Urothelium cell line (cell line): ENCODE measurements around the gene SLC25A21.
"Not testable (repeated sequence)": the region's sequence is repeated elsewhere in the genome, so short reads cannot be mapped to it uniquely, and the experiment has no call there.

ENCODE experiments used
- DNase-seq: peaks from one replicate; pipeline ENCODE4 v3.0.0; 2011; ENCODE audit warnings: low spot score, mixed read lengths
- FAIRE-seq: peaks from 2 replicates; lab custom pipeline; 2011; peaks lifted over from hg19 to GRCh38; lab: Jason Lieb, UNC

Gene SLC25A21

DNA sequence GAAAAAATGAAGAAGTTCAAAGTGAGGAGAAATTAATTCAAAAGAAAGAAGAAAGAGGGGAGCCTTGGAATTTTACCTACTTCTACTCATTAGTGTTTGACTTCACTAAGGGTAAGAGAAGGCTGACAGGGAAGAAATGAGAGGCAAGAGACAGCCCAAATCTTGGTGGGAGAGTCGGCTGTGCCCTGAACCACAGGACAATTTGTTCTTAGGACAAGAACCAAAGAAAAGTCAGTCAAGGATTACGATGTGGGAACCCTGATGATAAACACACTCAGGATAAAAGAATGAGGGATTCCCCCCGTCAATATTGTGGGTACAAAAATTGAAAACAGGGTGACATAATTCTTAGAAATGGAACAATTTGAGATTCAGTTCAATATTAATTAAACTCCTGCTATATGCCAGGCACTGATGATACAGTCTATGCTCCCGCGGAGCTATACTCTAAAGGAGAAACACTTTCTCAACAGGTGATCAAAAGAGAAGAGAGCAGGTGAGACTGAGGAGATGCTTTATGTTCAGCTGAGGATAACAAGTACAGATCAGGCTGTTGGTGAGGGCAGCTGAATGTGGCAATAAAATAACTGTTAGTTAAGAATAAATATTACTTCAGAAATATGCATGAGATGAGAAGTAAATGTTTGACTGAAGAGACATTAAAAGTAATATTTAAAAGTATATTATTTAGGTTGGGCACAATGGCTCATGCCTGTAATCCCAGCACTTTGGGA lies 175.4 kb downstream of the SLC25A21 start:
- FAIRE-seq (no peak), DNase-seq (no peak)

DNA sequence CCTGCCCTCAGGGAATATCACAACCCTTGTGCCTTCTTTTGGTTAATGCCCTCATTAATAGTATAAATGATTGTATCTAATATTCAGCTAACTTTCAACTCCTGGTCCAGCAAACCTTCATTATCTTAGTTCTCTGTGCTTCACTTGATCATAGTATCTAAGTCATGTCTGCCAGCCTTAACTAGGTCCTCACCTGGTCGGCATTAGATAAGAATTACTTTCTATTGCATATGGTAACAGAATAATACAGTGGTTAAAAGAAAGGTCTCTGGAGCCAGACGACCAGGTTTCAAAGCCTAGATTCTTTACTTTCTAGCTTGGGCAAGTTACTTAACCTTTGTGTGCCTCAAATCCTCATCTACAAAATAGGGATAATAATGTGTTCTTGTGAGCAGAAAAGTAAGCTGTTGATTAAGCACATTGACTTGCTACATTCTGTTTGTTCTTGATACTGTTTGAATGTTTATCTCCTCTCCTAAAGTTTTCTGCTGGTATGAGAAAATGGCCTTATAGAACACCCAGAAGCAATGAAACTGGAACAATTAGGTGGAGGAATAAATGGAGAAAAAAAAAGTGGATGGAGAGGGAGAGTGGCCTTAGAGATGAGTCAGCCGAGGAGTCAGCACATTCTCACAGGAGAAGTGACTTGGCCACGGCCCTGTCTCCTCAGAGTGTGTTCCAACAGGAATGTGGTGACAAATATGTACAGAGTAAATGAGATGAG lies 176.1 kb downstream of the SLC25A21 start:
- FAIRE-seq (no peak), DNase-seq (peak; percentile 64)

DNA sequence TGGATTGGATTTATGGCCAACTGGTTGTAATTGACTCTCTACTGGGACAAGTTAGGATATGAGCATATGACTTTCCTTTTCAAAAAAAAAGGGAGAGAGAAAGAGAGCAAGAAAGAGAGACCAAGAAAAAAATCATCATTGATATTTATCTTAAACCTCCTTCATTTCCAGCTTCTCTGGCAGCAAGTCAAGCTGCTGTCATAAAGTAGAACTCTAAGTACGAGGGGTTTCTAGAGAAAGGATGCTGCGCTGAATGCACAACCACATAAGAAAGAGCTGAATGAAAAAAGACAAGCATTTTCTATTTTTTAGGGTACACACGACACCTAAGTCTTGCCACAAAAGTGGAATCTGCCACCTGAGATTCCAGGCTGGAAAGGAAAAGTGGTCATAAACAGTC lies 182.6 kb downstream of the SLC25A21 start:
- DNase-seq (no peak), FAIRE-seq (no peak)

DNA sequence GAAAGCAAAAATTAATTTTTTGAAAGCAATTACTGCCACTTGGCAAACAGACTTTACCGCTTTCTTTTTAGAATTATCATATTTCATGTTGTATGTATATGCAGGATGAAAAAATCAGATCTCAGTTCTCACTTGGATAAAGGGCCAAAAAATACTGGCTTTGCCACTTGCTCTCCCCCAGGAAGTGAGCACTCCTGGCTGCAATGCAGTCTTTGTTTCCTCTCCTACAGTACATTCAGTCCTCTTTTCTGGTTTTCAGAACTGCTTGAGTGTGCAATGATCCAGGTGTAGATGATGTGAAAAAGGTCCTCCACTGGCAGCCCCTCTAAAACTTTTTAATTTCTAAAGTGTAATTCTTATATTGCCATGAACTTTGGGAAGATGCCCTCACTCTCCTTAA lies 183.4 kb downstream of the SLC25A21 start:
- no peak for FAIRE-seq
- DNase-seq: no peak

DNA sequence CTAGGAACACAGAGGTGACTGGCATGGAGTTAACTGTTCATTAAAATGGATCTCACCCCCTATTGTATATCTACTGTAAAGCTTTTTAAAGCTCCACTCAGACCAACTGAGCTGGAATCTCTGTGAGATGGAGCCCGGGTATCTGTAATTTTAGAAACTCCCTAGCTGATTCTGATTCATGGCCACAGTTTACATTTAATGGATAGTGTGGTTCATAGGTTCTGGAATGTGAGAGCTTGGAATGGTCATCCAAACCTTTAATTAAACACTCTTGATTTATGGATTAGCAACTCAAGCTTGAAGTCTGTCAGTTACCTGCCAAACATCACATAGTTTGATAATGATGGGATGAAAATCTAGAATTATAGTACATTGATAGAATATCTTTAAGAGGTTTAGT lies 183.8 kb downstream of the SLC25A21 start:
- no peak for FAIRE-seq

DNA sequence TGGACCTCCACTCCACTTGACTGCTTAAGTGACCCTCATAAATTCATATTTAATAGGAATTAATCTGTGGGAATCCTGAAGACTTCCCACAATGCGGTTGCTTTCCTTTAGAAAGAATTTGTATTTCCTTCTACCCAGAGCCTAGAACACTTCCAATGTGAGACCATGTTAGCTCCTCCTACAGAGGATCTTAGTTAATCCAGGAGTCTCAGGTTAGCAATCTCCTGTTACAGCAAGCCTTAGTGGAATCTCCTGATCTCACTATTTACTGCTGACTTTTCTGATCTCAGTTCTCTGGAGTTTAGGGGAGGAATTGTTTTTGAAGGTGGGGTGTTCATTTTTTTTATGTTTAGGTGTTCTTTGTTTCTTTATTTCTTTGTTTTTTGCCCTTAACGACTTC lies 186.0 kb downstream of the SLC25A21 start:
- FAIRE-seq (no peak), DNase-seq (no peak)

More for the DNA sequence above, 183.8 kb downstream of the SLC25A21 start:
- DNase-seq: no peak

DNA sequence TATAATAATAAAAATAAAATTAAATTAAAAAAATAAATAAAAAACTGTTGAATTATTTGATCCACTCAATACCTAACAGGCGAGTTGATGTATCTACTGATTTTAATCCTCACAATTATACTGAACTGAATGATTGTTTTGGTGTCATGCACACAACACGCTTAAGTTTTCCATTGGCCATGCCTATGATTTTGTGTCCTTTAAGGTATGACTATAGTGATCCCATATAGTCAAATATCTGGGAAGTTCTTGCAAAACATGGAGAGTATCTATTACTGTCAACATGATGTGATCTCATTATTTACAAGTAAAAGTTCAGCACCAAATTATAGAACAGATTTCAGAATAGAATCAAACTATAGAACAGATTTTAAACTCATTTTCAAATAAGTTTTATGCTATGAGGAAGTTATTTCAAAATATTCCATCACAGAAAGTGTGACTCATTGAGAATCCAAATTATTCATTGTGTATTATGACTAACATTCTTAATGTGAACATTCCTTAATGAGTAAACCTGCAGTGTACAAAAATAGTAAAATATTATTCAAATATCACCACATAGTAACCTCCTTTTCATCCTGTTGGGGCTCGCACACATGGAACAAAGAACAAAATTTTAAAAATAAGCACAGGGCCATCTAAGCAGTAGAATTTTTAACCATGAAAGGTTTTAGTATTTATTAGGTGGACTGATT lies 190.4 kb downstream of the SLC25A21 start:
- DNase-seq: no peak
- FAIRE-seq: no peak

DNA sequence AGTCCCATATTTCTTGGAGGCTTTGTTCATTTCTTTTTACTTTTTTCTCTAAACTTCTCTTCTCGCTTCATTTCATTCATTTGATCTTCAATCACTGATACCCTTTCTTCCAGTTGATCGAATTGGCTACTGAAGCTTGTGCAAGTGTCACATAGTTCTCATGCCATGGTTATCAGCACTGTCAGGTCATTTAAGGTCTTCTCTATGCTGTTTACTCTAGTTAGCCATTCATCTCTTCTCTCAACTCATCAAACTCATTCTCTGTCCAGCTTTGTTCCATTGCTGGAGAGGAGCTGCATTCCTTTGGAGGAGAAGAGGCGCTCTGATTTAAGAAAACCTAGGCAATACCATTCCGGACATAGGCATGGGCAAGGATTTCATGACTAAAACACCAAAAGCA lies 192.0 kb downstream of the SLC25A21 start:
- not testable (repeated sequence) for FAIRE-seq, DNase-seq

DNA sequence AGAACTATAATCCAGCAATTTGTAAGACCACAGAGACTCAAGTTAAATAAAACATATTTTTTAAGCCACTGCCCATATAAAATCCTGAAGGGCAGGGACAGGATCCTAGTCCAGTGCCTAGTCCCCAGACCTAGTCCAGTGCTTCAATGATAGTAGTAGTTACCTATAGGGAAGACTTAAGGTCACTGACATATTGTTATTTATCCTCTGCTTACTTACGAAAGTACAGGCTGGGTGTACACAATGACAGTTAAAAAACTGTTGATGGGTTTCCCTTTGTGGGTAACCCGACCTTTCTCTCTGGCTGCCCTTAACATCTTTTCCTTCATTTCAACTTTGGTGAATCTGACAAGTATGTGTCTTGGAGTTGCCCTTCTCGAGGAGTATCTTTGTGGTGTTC lies 192.5 kb downstream of the SLC25A21 start:
- FAIRE-seq: no peak

DNA sequence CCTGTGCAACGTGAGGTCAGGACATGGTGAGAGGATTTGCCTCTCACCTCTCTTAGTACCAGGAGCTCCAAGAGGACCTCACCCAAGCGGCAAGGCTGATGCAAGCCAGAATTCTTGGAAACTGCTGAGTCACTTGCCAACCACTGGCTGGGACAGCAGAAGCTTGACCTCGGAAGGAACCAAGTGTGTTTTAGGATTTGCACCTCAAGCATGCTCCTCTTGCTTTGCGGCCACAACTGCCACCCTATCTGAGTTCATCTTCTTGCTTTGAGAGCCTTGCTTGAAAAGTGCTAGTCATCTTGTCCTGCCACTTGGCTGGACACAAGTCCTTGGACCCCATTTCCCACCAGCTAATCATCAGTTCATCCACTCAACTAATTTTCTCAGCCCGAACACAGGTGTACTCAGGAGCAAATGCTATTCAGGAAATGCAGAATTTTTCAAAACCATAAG lies 195.8 kb downstream of the SLC25A21 start:
- no peak for FAIRE-seq
- DNase-seq: peak; percentile 18

More for the DNA sequence above, 192.5 kb downstream of the SLC25A21 start:
- no peak for DNase-seq

DNA sequence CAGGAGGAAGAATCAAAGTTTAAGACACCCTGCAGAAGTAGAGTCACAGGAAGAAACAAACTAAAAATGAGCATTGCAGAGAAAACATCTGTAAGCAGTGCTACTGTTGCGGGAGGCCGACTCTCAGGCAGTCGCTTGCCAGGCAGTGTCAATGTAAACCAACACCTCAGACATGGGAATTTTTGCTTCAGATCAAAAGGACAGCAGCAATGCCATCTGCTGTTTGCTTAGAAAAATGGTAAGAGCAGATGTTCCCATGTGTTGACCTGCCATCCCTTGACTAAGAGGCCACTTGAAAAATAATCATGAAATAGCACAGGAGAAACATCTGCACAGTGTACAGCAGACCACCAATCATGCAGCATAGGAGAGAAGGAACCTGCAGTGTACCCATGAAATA lies 196.6 kb downstream of the SLC25A21 start:
- DNase-seq: no peak
- no peak for FAIRE-seq

DNA sequence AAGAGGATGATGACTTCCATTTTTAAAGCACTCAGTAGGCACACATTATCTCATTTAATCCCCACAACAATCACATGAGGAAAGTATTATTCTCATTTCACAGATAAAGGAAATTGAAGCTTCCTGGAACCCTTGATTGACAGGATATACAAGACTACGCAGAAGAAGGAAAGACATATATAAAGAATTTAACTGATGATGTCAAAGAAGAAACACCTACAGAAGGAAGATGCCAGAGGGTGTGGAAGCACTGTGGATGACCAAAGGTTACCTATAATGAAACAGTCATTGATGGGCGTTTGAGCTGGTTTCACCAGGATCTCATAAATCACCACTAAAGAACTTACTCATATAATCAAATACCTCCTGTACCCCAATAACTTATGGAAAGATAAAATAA lies 197.4 kb downstream of the SLC25A21 start:
- FAIRE-seq (no peak), DNase-seq (no peak)

DNA sequence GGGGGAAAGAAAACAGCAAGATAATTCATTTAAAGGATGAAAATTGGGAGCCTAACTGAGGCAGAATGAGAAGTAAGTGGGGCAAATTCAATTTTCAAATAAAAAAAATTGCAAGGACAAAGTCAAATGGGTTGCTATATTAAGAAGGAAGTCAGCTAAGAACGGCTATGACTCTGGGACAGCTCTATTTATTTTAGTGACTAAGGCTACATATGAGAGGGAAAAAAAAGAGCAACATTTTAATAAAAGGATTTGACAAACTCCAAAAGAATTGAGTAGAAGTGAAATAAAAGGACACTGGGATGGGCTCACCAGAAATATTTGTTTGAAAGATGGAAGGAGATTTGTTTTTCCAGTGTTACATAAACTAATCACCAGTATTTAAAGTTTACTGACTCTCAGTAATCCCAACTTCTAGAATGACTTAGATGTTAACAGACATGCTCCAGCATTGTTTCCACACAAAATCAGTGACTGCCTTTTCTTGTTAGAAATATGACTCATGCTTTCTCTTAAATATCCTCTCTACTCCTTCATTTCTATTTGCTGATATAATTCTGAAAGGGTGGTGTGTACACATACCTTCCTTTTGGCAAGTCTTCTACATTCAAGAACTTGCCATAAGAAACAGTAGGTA lies 198.5 kb downstream of the SLC25A21 start:
- no peak for DNase-seq
- no peak for FAIRE-seq

DNA sequence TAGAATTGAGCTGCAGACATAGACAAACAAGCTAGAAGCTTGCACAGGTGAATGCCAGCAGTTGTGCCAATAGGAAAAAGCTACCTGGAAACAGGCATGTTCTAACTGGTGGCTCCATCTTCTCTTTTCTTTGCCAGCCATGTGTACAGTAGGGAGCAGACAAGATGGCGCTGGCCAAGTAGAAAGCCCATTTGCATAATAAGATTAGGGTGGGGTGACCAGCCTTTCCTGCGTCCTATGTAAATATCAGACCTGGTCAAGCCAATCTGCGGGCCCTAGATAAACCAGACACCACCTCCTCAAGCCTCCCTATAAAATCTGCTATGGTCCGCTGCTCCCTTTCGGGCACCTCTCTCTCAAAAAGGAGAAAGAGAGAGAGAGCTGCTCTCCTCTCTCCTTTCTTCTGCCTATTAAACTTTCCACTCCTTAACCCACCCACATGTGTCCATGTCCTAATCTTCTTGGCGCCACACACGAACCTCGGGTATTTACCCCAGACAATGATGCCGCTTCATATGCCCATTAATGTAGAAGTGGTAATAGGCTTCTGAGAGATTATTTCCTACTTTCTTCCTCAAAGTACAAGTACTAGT lies 201.0 kb downstream of the SLC25A21 start:
- no peak for FAIRE-seq

DNA sequence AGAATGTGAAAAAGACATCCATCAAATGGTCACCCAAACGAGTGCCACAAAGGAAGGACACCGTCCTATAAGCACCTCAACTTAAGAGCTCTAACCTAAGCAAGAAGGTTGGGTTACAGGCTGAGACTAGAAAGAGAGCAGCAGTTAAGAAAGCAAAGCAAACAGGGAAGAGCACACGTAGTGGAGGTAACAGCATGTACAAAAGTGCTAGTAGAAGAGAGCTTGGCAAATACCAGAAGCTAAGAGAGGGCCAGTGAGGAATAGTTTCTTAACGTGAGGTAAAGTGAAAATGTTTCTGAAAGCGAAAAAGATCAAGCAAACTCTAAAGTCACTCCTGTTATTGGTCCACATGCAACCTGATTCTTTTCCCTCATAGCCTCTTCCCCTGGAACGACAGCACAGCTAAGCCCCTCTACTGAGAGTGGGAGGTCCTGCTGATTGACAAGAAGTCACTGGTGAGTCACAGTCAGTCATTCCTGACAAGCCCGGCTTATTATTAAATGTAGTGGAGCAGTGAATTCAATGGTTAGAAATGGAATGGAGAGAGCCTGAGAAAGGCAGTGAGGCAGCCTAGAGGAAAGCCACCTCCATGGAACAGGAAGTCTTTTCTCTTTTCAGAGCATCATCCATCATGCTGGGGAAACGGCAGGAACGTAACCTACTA lies 204.4 kb downstream of the SLC25A21 start:
- FAIRE-seq (no peak), DNase-seq (no peak)

More for the DNA sequence above, 201.0 kb downstream of the SLC25A21 start:
- no peak for DNase-seq

DNA sequence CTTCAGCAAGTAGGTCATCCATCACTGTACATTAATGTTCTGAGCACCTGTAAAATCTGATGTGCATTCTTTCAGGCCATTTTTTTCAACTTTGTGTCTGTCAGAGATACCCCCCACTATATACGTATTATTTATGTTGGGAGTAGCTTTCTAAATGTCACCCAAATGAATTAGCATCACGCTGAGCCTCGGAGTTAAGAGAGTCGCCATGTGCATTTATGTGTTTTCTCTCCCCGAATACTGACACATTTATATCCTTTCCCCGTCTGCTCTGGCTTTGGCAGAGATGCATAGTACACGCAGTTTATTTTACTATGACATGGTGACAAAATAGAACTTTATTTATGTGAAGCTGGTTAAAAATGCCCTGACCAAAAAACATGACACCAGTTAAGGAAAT lies 216.4 kb downstream of the SLC25A21 start:
- DNase-seq: no peak
- no peak for FAIRE-seq

DNA sequence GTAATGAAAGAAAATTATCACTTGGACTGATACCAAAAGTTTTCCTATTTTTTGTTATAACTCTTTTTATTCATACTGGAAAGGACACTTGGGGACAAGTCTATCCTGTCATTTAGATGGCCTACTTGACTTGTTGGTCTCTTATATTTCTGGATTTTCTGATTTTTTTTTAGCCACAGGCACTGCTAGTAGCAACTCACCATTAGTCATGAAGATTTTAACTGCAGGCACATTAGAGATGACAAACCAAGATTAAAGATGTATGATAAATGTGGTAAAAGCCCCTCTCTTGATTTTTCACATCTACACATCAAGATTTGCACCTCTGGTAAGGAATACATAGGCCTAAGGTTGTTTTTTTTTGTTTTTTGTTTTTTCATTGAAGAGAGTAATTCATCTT lies 217.0 kb downstream of the SLC25A21 start:
- FAIRE-seq (no peak), DNase-seq (no peak)

DNA sequence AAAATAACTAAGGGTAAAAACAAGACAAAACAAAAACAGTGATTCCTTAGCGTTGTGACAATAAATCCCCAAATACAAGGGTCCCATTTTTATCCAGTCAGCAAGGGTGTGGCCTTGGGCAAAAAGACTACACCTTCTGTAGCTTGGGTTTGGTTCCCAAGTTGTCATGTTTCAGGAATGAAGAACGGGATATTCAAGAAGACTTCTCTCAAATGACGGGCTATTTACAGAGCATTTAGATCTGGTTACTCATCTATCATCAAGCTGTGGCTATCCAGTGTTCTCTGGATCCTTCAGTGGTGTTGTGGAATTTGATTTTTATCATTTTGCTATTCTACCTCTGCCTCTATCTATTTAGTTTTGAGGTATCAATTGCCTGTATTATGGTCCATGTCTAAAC lies 219.7 kb downstream of the SLC25A21 start:
- peak; percentile 34 for DNase-seq
- no peak for FAIRE-seq

DNA sequence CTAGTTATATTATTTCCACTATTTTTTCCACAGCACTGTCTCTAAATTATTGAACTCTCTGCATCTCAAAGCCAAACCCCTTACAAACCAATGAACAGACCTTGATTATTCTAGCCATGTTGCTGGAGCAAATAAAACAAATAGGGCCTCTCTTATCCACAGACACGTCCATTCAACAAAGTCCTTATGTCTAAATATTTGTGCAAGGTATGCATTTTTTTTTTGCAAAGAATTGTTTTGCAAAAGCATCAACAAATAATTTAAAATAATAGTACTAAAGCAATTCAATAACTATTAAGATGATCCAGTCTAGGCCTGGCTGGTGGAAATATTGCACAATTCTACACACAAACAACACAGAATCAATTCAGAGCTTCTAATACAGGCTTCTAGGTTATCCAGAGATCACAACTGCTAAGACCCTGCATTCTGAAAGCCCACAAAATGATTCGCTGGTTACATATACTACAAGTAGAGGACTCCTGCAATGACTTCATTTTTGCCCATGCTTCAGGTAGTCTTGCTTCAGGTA lies 221.0 kb downstream of the SLC25A21 start:
- FAIRE-seq: no peak
- no peak for DNase-seq

DNA sequence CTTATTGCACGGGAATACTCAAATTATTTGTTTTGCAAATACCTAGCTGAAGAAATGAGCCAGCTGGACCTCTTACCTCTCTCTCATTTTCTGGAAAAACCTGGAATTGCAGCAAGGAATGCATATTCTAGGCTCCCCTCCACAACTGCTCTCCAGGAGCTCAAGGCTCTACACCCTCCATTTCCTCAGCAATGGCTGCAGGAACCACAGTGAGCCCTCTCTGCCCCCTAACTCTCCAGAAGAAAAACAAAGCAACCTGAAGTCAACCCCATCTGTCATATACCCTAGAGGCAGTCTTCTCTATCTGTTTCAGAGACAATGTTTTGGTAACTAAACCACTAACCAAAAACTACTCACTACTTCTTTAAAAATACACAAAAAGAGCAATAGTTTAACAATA lies 221.6 kb downstream of the SLC25A21 start:
- FAIRE-seq: no peak
- DNase-seq: no peak
